H9 (cell line): ENCODE data around the gene SIX2. TPM values are rescaled to one million over a fixed set of nuclear protein-coding genes. Genes with fewer than 3 reads are reported as not detected.

Experiments
- DNase-seq: peaks from one replicate; pipeline ENCODE4 v3.0.0-alpha.2; 2017
- H2AFZ ChIP-seq: one replicate; pipeline ENCODE4 v1.6.1; 2013; ENCODE audit warnings: mild to moderate bottlenecking, low read length, control low read depth, moderate library complexity
- H2AK5ac ChIP-seq: 2 replicates; pipeline ENCODE4 v1.6.1; 2013; ENCODE audit warnings: low read length, control low read depth, mixed read lengths; ENCODE audit not compliant: insufficient read length
- H2BK120ac ChIP-seq: one replicate; pipeline ENCODE4 v1.6.1; 2013; ENCODE audit warnings: low read depth, mild to moderate bottlenecking, low read length, control low read depth, inconsistent platforms; ENCODE audit not compliant: poor library complexity, severe bottlenecking
- H2BK12ac ChIP-seq: 2 replicates; pipeline ENCODE4 v1.6.1; 2013; ENCODE audit warnings: low read length, control low read depth, mixed read lengths, low read depth; ENCODE audit not compliant: insufficient read length
- H2BK15ac ChIP-seq: 2 replicates; pipeline ENCODE4 v1.6.1; 2013; ENCODE audit warnings: low read depth, low read length, control low read depth
- H2BK20ac ChIP-seq: one replicate; pipeline ENCODE4 v1.6.1; 2013; ENCODE audit warnings: low read depth, mild to moderate bottlenecking, low read length, control low read depth, inconsistent platforms; ENCODE audit not compliant: poor library complexity, severe bottlenecking
- H2BK5ac ChIP-seq: 2 replicates; pipeline ENCODE4 v1.6.1; 2013; ENCODE audit warnings: low read length, control low read depth, mixed read lengths; ENCODE audit not compliant: insufficient read length
- H3K14ac ChIP-seq: 2 replicates; pipeline ENCODE4 v1.6.1; 2013; ENCODE audit warnings: low read length, control low read depth; ENCODE audit not compliant: insufficient read depth
- H3K18ac ChIP-seq: 2 replicates; pipeline ENCODE4 v1.6.1; 2013; ENCODE audit warnings: low read depth, mild to moderate bottlenecking, mixed read lengths, low read length, control low read depth; ENCODE audit not compliant: insufficient read length
- H3K23ac ChIP-seq: 2 replicates; pipeline ENCODE4 v1.6.1; 2013; ENCODE audit warnings: low read length, control low read depth, mixed read lengths, low read depth; ENCODE audit not compliant: insufficient read length
- H3K23me2 ChIP-seq: 2 replicates; pipeline ENCODE4 v1.6.1; 2013; ENCODE audit warnings: low read depth, mild to moderate bottlenecking, mixed read lengths, low read length, control low read depth; ENCODE audit not compliant: insufficient read length, poor library complexity, severe bottlenecking
- H3K27ac ChIP-seq: 2 replicates; pipeline ENCODE4 v1.5.1; 2013; ENCODE audit warnings: low read length, control low read depth, mixed read lengths, low read depth; ENCODE audit not compliant: insufficient read length
- H3K27me3 ChIP-seq: 2 replicates; pipeline ENCODE4 v1.6.1; 2013; ENCODE audit warnings: low read length, control low read depth, inconsistent platforms; ENCODE audit not compliant: insufficient read depth
- H3K4ac ChIP-seq: 2 replicates; pipeline ENCODE4 v1.6.1; 2013; ENCODE audit warnings: low read depth, mild to moderate bottlenecking, control low read depth, inconsistent platforms, low read length, moderate library complexity
- H3K4me1 ChIP-seq: 2 replicates; pipeline ENCODE4 v1.6.1; 2013; ENCODE audit warnings: low read length, control low read depth, inconsistent platforms; ENCODE audit not compliant: insufficient read depth
- H3K4me2 ChIP-seq: 2 replicates; pipeline ENCODE4 v1.6.1; 2013; ENCODE audit warnings: low read length, control low read depth, mixed read lengths; ENCODE audit not compliant: insufficient read length, insufficient read depth
- H3K56ac ChIP-seq: 2 replicates; pipeline ENCODE4 v1.6.1; 2013; ENCODE audit warnings: low read depth, mild to moderate bottlenecking, mixed read lengths, low read length, control low read depth; ENCODE audit not compliant: insufficient read length
- H3K79me1 ChIP-seq: 2 replicates; pipeline ENCODE4 v1.6.1; 2013; ENCODE audit warnings: low read depth, mild to moderate bottlenecking, moderate library complexity, low read length, control low read depth, inconsistent platforms; ENCODE audit not compliant: insufficient read depth, poor library complexity, severe bottlenecking
- H3K79me2 ChIP-seq: 2 replicates; pipeline ENCODE4 v1.6.1; 2013; ENCODE audit warnings: low read length, control low read depth, inconsistent platforms; ENCODE audit not compliant: insufficient read depth
- H3K9ac ChIP-seq: 2 replicates; pipeline ENCODE4 v1.6.1; 2013; ENCODE audit warnings: low read length, control low read depth, mixed read lengths; ENCODE audit not compliant: insufficient read length; ENCODE audit errors: extremely low read depth
- H3K9me3 ChIP-seq: one replicate; pipeline ENCODE4 v1.6.1; 2013; ENCODE audit warnings: low read depth, low read length, inconsistent platforms; ENCODE audit not compliant: control insufficient read depth
- H3T11ph ChIP-seq: one replicate; pipeline ENCODE4 v1.6.1; 2013; ENCODE audit warnings: mild to moderate bottlenecking, low read length, control low read depth, inconsistent platforms
- H4K20me1 ChIP-seq: one replicate; pipeline ENCODE4 v1.6.1; 2013; ENCODE audit not compliant: control insufficient read depth, insufficient read length, insufficient read depth
- H4K5ac ChIP-seq: 2 replicates; pipeline ENCODE4 v1.6.1; 2013; ENCODE audit warnings: low read depth, mild to moderate bottlenecking, mixed read lengths, low read length, control low read depth; ENCODE audit not compliant: insufficient read length
- H4K8ac ChIP-seq: replicated peaks from 2 replicates; pipeline ENCODE4 v1.6.1; 2013; ENCODE audit warnings: low read length, control low read depth, mixed read lengths, low read depth; ENCODE audit not compliant: insufficient read length
- H4K91ac ChIP-seq: 2 replicates; pipeline ENCODE4 v1.6.1; 2013; ENCODE audit warnings: low read depth, mild to moderate bottlenecking, moderate library complexity, mixed read lengths, low read length, control low read depth; ENCODE audit not compliant: insufficient read length
- H3K27ac Mint-ChIP-seq, 3 experiments: 2 replicates in 2 of 3; 3 replicates in 1 of 3; pipeline ENCODE4 v1.8.0; 2020 to 2021; ENCODE audit warnings: mixed read lengths in 3 of 3, mild to moderate bottlenecking in 1 of 3, moderate library complexity in 1 of 3
- H3K27me3 Mint-ChIP-seq: 2 replicates; pipeline ENCODE4 v1.8.0; 2021; ENCODE audit warnings: low read depth, mild to moderate bottlenecking, moderate library complexity, mixed read lengths
- H3K36me3 Mint-ChIP-seq, 3 experiments: 2 replicates in 2 of 3; 3 replicates in 1 of 3; pipeline ENCODE4 v1.8.0; 2020 to 2021; ENCODE audit warnings: low read depth in 3 of 3, mixed read lengths in 3 of 3; ENCODE audit not compliant: insufficient read depth in 1 of 3
- H3K4me1 Mint-ChIP-seq, 2 experiments: 2 replicates each; pipeline ENCODE4 v1.8.0; 2020; ENCODE audit warnings: mixed read lengths in 2 of 2
- H3K4me3 Mint-ChIP-seq, 2 experiments: 2 replicates in 1 of 2; 3 replicates in 1 of 2; pipeline ENCODE4 v1.8.0; 2020 to 2021; ENCODE audit warnings: mild to moderate bottlenecking in 2 of 2, mixed read lengths in 2 of 2, moderate library complexity in 1 of 2
- H3K9me3 Mint-ChIP-seq, 2 experiments: 2 replicates in 1 of 2; 3 replicates in 1 of 2; pipeline ENCODE4 v1.8.0; 2020; ENCODE audit warnings: mild to moderate bottlenecking in 2 of 2, mixed read lengths in 2 of 2, moderate library complexity in 1 of 2
- WGBS: extraction: QIAGEN DNeasy Blood & Tissue Kit; methylation state at CpG from one replicate; pipeline ENCODE4 v1.1.7; 2013; ENCODE audit warnings: missing lambda C conversion rate, low lambda C conversion rate, mixed read lengths; ENCODE audit not compliant: insufficient read length; ENCODE audit errors: extremely low coverage; 5-methylcytosine and 5-hydroxymethylcytosine counted together
- total RNA-seq: library from RNA; stranded (reverse); gene quantifications from 2 replicates; pipeline ENCODE4 v1.2.1, GENCODE V29; 2021
- TF ChIP-seq, protein P1 (sequence below): fragments of 200-600 bp; sonication (generic); conservative IDR thresholded peaks from 3 replicates; pipeline ENCODE4 v1.8.0; 2021; ENCODE audit warnings: antibody characterized with exemption, mild to moderate bottlenecking

The SIX2 gene
- total RNA-seq, 1 experiment from 2014 or later: not detected

DNA sequence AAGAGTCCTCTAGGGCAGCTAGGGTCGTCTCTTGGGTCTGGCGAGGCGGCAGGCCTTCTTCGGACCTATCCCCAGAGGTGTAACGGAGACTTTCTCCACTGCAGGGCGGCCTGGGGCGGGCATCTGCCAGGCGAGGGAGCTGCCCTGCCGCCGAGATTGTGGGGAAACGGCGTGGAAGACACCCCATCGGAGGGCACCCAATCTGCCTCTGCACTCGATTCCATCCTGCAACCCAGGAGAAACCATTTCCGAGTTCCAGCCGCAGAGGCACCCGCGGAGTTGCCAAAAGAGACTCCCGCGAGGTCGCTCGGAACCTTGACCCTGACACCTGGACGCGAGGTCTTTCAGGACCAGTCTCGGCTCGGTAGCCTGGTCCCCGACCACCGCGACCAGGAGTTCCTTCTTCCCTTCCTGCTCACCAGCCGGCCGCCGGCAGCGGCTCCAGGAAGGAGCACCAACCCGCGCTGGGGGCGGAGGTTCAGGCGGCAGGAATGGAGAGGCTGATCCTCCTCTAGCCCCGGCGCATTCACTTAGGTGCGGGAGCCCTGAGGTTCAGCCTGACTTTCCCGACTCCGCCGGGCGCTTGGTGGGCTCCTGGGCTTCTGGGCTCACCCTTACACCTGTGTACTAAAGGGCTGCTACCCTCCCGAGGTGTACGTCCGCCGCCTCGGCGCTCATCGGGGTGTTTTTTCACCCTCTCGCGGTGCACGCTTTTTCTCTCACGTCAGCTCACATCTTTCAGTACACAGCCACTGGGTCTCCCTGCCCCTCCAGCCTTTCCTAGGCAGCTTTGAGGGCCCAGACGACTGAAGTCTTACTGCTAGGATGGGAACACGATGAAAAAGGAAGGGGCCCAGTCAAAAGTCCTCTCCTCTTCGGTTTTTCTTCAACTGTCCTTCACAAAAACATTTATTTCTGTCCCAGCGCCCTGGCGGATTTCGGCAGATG lies 8.1 kb downstream of the SIX2 start:
- Mint-ChIP-seq H3K27ac (no peak overlapping the region), H3K9me3 (peaks cover 2 to 19% of the 10 kb centered on the region in 2 experiments; a peak in 4 of 5 replicates), H3K4me1 (peaks cover 13 to 35% of the 10 kb centered on the region in 2 experiments), H3K27me3 (peaks cover 100% of the 10 kb centered on the region), H3K36me3 (peaks cover 0 to 2% (median 0%) of the 10 kb centered on the region in 3 experiments; a peak in 3 of 7 replicates), H3K4me3 (peak overlapping the region; percentile 56 to 74)
- no peak overlapping the region for H2BK120ac ChIP-seq
- H4K20me1 ChIP-seq: no peaks in the 10 kb centered on the region
- peaks cover 10% of the 10 kb centered on the region for H3K23me2 ChIP-seq
- no peak overlapping the region for H3K4ac ChIP-seq
- no peak overlapping the region for H3K27ac ChIP-seq
- no peak overlapping the region for H3K23ac ChIP-seq
- H2BK12ac ChIP-seq: no peak overlapping the region
- TF ChIP-seq, protein P1, sequence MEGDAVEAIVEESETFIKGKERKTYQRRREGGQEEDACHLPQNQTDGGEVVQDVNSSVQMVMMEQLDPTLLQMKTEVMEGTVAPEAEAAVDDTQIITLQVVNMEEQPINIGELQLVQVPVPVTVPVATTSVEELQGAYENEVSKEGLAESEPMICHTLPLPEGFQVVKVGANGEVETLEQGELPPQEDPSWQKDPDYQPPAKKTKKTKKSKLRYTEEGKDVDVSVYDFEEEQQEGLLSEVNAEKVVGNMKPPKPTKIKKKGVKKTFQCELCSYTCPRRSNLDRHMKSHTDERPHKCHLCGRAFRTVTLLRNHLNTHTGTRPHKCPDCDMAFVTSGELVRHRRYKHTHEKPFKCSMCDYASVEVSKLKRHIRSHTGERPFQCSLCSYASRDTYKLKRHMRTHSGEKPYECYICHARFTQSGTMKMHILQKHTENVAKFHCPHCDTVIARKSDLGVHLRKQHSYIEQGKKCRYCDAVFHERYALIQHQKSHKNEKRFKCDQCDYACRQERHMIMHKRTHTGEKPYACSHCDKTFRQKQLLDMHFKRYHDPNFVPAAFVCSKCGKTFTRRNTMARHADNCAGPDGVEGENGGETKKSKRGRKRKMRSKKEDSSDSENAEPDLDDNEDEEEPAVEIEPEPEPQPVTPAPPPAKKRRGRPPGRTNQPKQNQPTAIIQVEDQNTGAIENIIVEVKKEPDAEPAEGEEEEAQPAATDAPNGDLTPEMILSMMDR: no peak
- H3K9ac ChIP-seq: no peak overlapping the region
- no peak overlapping the region for H3K14ac ChIP-seq
- H3K4me2 ChIP-seq: peak overlapping the region; percentile 15
- no CpG with 5 or more reads among the region's 61 CpGs for WGBS
- H3K27me3 ChIP-seq: peaks cover 81% of the 10 kb centered on the region
- no peak overlapping the region for H3K56ac ChIP-seq
- no peaks in the 10 kb centered on the region for H3K79me1 ChIP-seq
- H3T11ph ChIP-seq: no peak overlapping the region
- no peaks in the 10 kb centered on the region for H3K79me2 ChIP-seq
- H2AFZ ChIP-seq: no peak overlapping the region
- H2AK5ac ChIP-seq: no peak overlapping the region
- H2BK15ac ChIP-seq: no peak overlapping the region
- H3K9me3 ChIP-seq: no peaks in the 10 kb centered on the region
- H4K8ac ChIP-seq: no peak overlapping the region
- DNase-seq: peak; percentile 57
- no peak overlapping the region for H2BK5ac ChIP-seq
- H3K18ac ChIP-seq: no peak overlapping the region
- H4K5ac ChIP-seq: no peak overlapping the region
- H4K91ac ChIP-seq: no peak overlapping the region
- H2BK20ac ChIP-seq: no peak overlapping the region
- H3K4me1 ChIP-seq: no peaks in the 10 kb centered on the region; the same call in 1 of the 2 replicates
